A673 (cell line): Measurements from ENCODE around the gene GRB10. TPM values are rescaled to one million over a fixed set of nuclear protein-coding genes. Genes with fewer than 3 reads are reported as not detected.

Source experiments
- BruUV-seq: library from RNA; stranded (reverse); fragments of 400-500 nt; replicated peaks from 2 replicates; lab custom pipeline; 2021; lab: Mats Ljungman, UMichigan
- CTCF ChIA-PET: fragments of 300-600 bp; sonication (Branson Sonifier 250); formaldehyde crosslinking; loops from one replicate; lab custom pipeline; 2022; ENCODE audit warnings: antibody characterized with exemption; lab: Charles Lee
- POLR2A ChIA-PET: fragments of 300-600 bp; sonication (Branson Sonifier 250); formaldehyde crosslinking; loops from one replicate; lab custom pipeline; 2022; ENCODE audit warnings: antibody characterized with exemption; ENCODE audit not compliant: low non-redundant PET; lab: Charles Lee
- DNase-seq: peaks from one replicate; pipeline ENCODE4 v3.0.0-alpha.2; 2015; ENCODE audit warnings: low spot score
- H3K27ac ChIP-seq: fragments of 200-600 bp; sonication (generic); 2 replicates; pipeline ENCODE4 v1.5.1; 2016; ENCODE audit warnings: mixed run types, low read depth, mild to moderate bottlenecking, mixed read lengths, antibody characterized with exemption, low read length; ENCODE audit not compliant: poor library complexity, severe bottlenecking
- H3K27me3 ChIP-seq: fragments of 200-600 bp; sonication (generic); replicated peaks from 2 replicates; pipeline ENCODE4 v1.6.1; 2017; ENCODE audit warnings: mixed run types, low read depth, mild to moderate bottlenecking, mixed read lengths, antibody characterized with exemption, low read length; ENCODE audit not compliant: insufficient read depth, poor library complexity
- H3K36me3 ChIP-seq: fragments of 200-600 bp; sonication (generic); 2 replicates; pipeline ENCODE4 v1.6.1; 2016; ENCODE audit warnings: mixed run types, mild to moderate bottlenecking, mixed read lengths, antibody characterized with exemption, low read length; ENCODE audit not compliant: insufficient read depth, poor library complexity, severe bottlenecking
- H3K4me1 ChIP-seq: fragments of 200-600 bp; sonication (generic); 2 replicates; pipeline ENCODE4 v1.6.1; 2017; ENCODE audit warnings: mixed run types, mild to moderate bottlenecking, mixed read lengths, antibody characterized with exemption, low read length; ENCODE audit not compliant: insufficient read depth, poor library complexity, severe bottlenecking
- H3K4me3 ChIP-seq: fragments of 200-600 bp; sonication (generic); 2 replicates; pipeline ENCODE4 v1.5.1; 2016; ENCODE audit warnings: low read depth, mixed run types, mild to moderate bottlenecking, mixed read lengths, low read length; ENCODE audit not compliant: poor library complexity, severe bottlenecking
- H3K9me3 ChIP-seq: fragments of 200-600 bp; sonication (generic); 2 replicates; pipeline ENCODE4 v1.6.1; 2016; ENCODE audit warnings: mixed run types, low read depth, mild to moderate bottlenecking, mixed read lengths, antibody characterized with exemption, low read length; ENCODE audit not compliant: poor library complexity, severe bottlenecking
- EZH2 ChIP-seq: fragments of 200-600 bp; sonication (generic); IDR thresholded peaks from 2 replicates; pipeline ENCODE4 v1.6.1; 2017; ENCODE audit warnings: borderline replicate concordance, low read depth, mild to moderate bottlenecking, mixed read lengths, antibody characterized with exemption, low read length; ENCODE audit not compliant: poor library complexity, severe bottlenecking
- intact Hi-C: fragments of 100-400 bp; cut with micrococcal nuclease; formaldehyde crosslinking; loops from one replicate; pipeline ENCODE4 v1.10.0; 2022; ENCODE audit not compliant: unreplicated experiment
- total RNA-seq: library from RNA; stranded (reverse); gene quantifications from 2 replicates; pipeline ENCODE4 v1.2.3, GENCODE V29; 2021
- TF ChIP-seq, protein P1 (sequence below): fragments of 300-800, 200-600 bp; sonication (generic); conservative IDR thresholded peaks from 2 replicates; pipeline ENCODE4 v1.5.1; 2017; ENCODE audit warnings: low read depth, mild to moderate bottlenecking, antibody characterized with exemption, low read length, moderate library complexity, mixed read lengths

GRB10 gene
- total RNA-seq, 1 experiment from 2014 or later: 0.41 TPM

DNA sequence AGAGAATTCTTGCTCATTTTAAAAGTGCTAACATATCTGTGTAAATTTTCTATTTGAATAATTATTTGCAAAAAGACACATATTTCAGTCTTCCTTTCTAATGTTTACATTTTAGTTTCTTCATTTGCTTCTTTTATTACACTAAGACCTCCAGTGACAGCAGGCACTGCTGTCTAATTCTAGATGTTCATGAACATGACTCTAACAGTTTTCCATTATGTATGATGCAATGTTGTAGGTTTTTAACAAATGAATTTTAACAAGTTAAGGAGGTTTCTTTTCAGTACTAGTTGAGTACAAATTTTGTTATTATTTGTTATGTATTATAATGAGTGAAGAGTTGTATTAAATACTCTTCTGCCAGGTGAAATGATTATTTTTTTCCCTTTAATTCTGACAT is 83.6 kb downstream of the GRB10 start:
- no peak for DNase-seq
- intact Hi-C loops: loop anchor here (10.0 kb wide), 1 partner anchor 466 kb away; no protein-coding TSS in a partner anchor
- BruUV-seq: no TSS peak
- Histone ChIP-seq H3K4me1 (no peaks in the 10 kb centered on the region), H3K36me3 (no peaks in the 10 kb centered on the region), H3K27ac (no peak overlapping the region), H3K27me3 (peaks cover 4% of the 10 kb centered on the region), H3K9me3 (no peaks in the 10 kb centered on the region), H3K4me3 (no peak overlapping the region)
- POLR2A ChIA-PET: no interaction called here
- CTCF ChIA-PET: no interaction called here
- TF ChIP-seq EZH2: no peak
- TF ChIP-seq, protein P1, sequence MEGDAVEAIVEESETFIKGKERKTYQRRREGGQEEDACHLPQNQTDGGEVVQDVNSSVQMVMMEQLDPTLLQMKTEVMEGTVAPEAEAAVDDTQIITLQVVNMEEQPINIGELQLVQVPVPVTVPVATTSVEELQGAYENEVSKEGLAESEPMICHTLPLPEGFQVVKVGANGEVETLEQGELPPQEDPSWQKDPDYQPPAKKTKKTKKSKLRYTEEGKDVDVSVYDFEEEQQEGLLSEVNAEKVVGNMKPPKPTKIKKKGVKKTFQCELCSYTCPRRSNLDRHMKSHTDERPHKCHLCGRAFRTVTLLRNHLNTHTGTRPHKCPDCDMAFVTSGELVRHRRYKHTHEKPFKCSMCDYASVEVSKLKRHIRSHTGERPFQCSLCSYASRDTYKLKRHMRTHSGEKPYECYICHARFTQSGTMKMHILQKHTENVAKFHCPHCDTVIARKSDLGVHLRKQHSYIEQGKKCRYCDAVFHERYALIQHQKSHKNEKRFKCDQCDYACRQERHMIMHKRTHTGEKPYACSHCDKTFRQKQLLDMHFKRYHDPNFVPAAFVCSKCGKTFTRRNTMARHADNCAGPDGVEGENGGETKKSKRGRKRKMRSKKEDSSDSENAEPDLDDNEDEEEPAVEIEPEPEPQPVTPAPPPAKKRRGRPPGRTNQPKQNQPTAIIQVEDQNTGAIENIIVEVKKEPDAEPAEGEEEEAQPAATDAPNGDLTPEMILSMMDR: no peak

DNA sequence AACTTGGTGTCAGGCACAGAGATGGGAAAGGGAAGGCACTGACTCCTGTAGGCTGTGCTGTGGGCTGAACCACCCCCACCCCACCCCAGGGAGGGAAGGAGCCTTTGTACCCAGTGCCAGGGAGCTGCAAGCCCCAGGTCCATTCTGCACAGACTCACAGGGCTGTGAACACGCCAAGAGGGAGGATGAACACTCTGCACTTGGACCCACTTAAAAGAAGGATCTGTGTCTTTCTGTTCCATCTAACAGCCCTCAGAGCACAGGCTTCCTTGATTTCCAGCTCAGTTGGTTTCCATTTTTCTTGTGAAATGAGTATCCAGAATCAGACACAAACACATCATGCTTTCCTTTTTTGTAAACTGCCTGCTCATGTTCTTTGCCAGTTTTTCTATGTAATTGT is 84.9 kb downstream of the GRB10 start:
- H3K4me1 ChIP-seq: no peaks in the 10 kb centered on the region
- POLR2A ChIA-PET: no interaction called here
- BruUV-seq: no TSS peak
- no peak for DNase-seq
- no peak for TF ChIP-seq EZH2
- TF ChIP-seq, protein P1: no peak
- no peak overlapping the region for H3K4me3 ChIP-seq
- CTCF ChIA-PET: no interaction called here
- H3K27me3 ChIP-seq: peaks cover 4% of the 10 kb centered on the region
- H3K9me3 ChIP-seq: no peaks in the 10 kb centered on the region
- intact Hi-C loops: loop anchor here (10.0 kb wide), 1 partner anchor 467 kb away; no protein-coding TSS in a partner anchor
- H3K36me3 ChIP-seq: no peaks in the 10 kb centered on the region
- no peak overlapping the region for H3K27ac ChIP-seq

DNA sequence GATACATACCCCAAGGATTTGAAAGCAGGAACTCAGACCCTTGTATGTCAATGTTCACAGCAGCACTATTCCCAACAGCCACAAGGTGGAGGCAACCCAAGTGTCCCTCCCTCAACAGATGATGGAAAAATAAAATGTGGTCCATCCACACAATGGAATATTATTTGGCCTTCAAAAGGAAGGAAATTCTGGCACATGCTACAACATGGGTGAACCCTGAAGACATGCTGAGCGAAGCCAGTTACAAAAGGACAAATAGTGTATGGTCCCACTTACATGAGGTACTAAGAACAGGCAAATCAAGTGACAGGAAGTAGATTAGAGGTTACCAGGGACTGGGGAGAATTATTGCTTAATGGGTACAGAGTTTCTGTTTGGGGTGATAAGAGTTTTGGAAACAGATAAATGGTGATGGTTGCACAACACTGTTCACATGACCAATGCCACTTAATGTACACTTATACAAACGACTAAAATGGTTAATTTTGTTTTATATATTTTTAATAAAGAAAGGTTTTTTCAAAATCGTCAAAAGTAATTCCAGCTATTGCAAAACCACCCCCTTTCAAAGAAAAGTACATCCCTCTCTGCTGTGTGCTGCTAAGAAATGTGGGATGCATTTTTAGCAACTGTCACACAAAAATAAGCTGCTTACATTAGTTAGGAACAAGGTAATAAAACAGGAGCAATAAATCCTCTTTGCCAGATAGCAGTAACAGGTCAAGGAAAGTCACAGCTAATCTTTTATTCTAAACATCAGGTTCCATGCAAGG is 85.7 kb downstream of the GRB10 start:
- TF ChIP-seq, protein P1: peak; percentile 28; the same call in 1 of the 2 replicates
- TF ChIP-seq EZH2: no peak
- BruUV-seq: no TSS peak
- DNase-seq: no peak
- H3K27me3 ChIP-seq: peaks cover 4% of the 10 kb centered on the region
- no peaks in the 10 kb centered on the region for H3K36me3 ChIP-seq
- ChIA-PET CTCF (no interaction called here), POLR2A (no interaction called here)
- H3K4me3 ChIP-seq: no peak overlapping the region
- no peak overlapping the region for H3K27ac ChIP-seq
- intact Hi-C loops: loop anchor here (10.0 kb wide), 1 partner anchor 468 kb away; no protein-coding TSS in a partner anchor
- no peaks in the 10 kb centered on the region for H3K9me3 ChIP-seq
- no peaks in the 10 kb centered on the region for H3K4me1 ChIP-seq
